GM18508 (cell line): ENCODE results near the gene TAP1.
"Not testable (repeated sequence)": the region's sequence is repeated elsewhere in the genome, so short reads cannot be mapped to it uniquely, and the experiment has no call there.

Source experiments
- ATAC-seq: cut with Tn5 transposase; IDR thresholded peaks from one replicate; pipeline ENCODE4 v1.9.1; 2021; ENCODE audit warnings: moderate number of reproducible peaks; ENCODE audit not compliant: insufficient read depth, unreplicated experiment

The TAP1 gene

GRCh38 chr6:32809171-32809570 is 44.3 kb downstream of the TAP1 start:
- ATAC-seq: no peak

- no peak for ATAC-seq
Observed at GRCh38 chr6:32807020-32807580, 46.4 kb downstream of the TAP1 start.

- ATAC-seq: not testable (repeated sequence)
Observed at GRCh38 chr6:32805404-32805803, 48.1 kb downstream of the TAP1 start.

GRCh38 chr6:32803416-32803815 is 50.1 kb downstream of the TAP1 start:
- ATAC-seq: no peak

- no peak for ATAC-seq
Observed at GRCh38 chr6:32799740-32800139, 53.8 kb downstream of the TAP1 start.

- ATAC-seq: no peak
Observed at GRCh38 chr6:32799168-32799567, 54.3 kb downstream of the TAP1 start.

GRCh38 chr6:32796848-32797776 is 56.4 kb downstream of the TAP1 start:
- no peak for ATAC-seq
